SK-N-SH treated with all-trans-retinoic acid at 6 μM for 48 hours (cell line): ENCODE results near the gene UBE2Z.

Experiments
- ATAC-seq: fragments of 200-7000 bp; cut with Tn5 transposase; 3 replicates; pipeline ENCODE4 v1.9.1; 2020; ENCODE audit warnings: mild to moderate bottlenecking, moderate library complexity
- ARNTL ChIP-seq: fragments of 450-650 bp; formaldehyde crosslinking; IDR thresholded peaks from 2 replicates; pipeline ENCODE4 v1.5.0; 2020; ENCODE audit warnings: low read depth, mild to moderate bottlenecking, moderate library complexity, borderline replicate concordance
- BACH2 ChIP-seq: fragments of 250-450 bp; sonication (Bioruptor Pico); IDR thresholded peaks from 2 replicates; pipeline ENCODE4 v1.9.0; 2021; ENCODE audit warnings: mild to moderate bottlenecking, borderline replicate concordance
- CREB5 ChIP-seq: fragments of 250-450 bp; sonication (Bioruptor Pico); IDR thresholded peaks from 2 replicates; pipeline ENCODE4 v1.5.1; 2020; ENCODE audit warnings: low read depth, mild to moderate bottlenecking, moderate library complexity
- CSDC2 ChIP-seq: fragments of 250-450 bp; sonication (Bioruptor Pico); IDR thresholded peaks from 2 replicates; pipeline ENCODE4 v1.5.0; 2020; ENCODE audit warnings: mild to moderate bottlenecking, moderate library complexity
- CSRNP3 ChIP-seq: fragments of 250-450 bp; sonication (Bioruptor Pico); IDR thresholded peaks from 2 replicates; pipeline ENCODE4 v1.5.1; 2021; ENCODE audit warnings: mild to moderate bottlenecking, moderate library complexity
- ESRRG ChIP-seq: fragments of 250-450 bp; sonication (Bioruptor Pico); IDR thresholded peaks from 2 replicates; pipeline ENCODE4 v1.6.1; 2021; ENCODE audit warnings: mild to moderate bottlenecking
- GLIS3 ChIP-seq: fragments of 250-450 bp; sonication (Bioruptor Pico); IDR thresholded peaks from 2 replicates; pipeline ENCODE4 v1.5.0; 2020; ENCODE audit warnings: mild to moderate bottlenecking, moderate library complexity
- OSR1 ChIP-seq: fragments of 250-450 bp; sonication (Bioruptor Pico); IDR thresholded peaks from 2 replicates; pipeline ENCODE4 v1.8.0; 2022; ENCODE audit warnings: moderate library complexity, mild to moderate bottlenecking, inconsistent platforms
- PATZ1 ChIP-seq: fragments of 250-450 bp; sonication (Bioruptor Pico); IDR thresholded peaks from 2 replicates; pipeline ENCODE4 v1.8.0; 2020; ENCODE audit warnings: mild to moderate bottlenecking, moderate library complexity, borderline replicate concordance
- POU6F1 ChIP-seq: fragments of 250-450 bp; sonication (Bioruptor Pico); IDR thresholded peaks from 2 replicates; pipeline ENCODE4 v1.8.0; 2021; ENCODE audit warnings: low read depth, mild to moderate bottlenecking, moderate library complexity, borderline replicate concordance
- PPARA ChIP-seq: fragments of 250-450 bp; sonication (Bioruptor Pico); IDR thresholded peaks from 2 replicates; pipeline ENCODE4 v1.5.0; 2020; ENCODE audit warnings: mild to moderate bottlenecking, borderline replicate concordance
- RARB ChIP-seq: fragments of 250-450 bp; sonication (Bioruptor Pico); IDR thresholded peaks from 2 replicates; pipeline ENCODE4 v1.8.0; 2021; ENCODE audit warnings: mild to moderate bottlenecking, moderate library complexity
- TCF4 ChIP-seq: fragments of 250-450 bp; sonication (Bioruptor Pico); IDR thresholded peaks from 2 replicates; pipeline ENCODE4 v1.8.0; 2021; ENCODE audit warnings: mild to moderate bottlenecking, moderate library complexity, borderline replicate concordance
- TOX ChIP-seq: fragments of 250-450 bp; sonication (Bioruptor Pico); IDR thresholded peaks from 2 replicates; pipeline ENCODE4 v1.8.0; 2021; ENCODE audit warnings: mild to moderate bottlenecking, moderate library complexity, borderline replicate concordance
- TSHZ2 ChIP-seq: fragments of 250-450 bp; sonication (Bioruptor Pico); IDR thresholded peaks from 2 replicates; pipeline ENCODE4 v1.5.0; 2020; ENCODE audit warnings: mild to moderate bottlenecking, moderate library complexity
- ZC3H10 ChIP-seq: fragments of 250-450 bp; sonication (Bioruptor Pico); IDR thresholded peaks from 2 replicates; pipeline ENCODE4 v1.5.1; 2021; ENCODE audit warnings: mild to moderate bottlenecking, moderate library complexity
- ZFP30 ChIP-seq: fragments of 450-650 bp; formaldehyde crosslinking; IDR thresholded peaks from 2 replicates; pipeline ENCODE4 v1.5.0; 2022; ENCODE audit warnings: mild to moderate bottlenecking, moderate library complexity
- ZNF565 ChIP-seq: fragments of 450-650 bp; formaldehyde crosslinking; conservative IDR thresholded peaks from 2 replicates; pipeline ENCODE4 v1.5.0; 2020; ENCODE audit warnings: low read depth, mild to moderate bottlenecking, moderate library complexity
- ZNF70 ChIP-seq: fragments of 450-650 bp; formaldehyde crosslinking; IDR thresholded peaks from 2 replicates; pipeline ENCODE4 v1.5.0; 2020; ENCODE audit warnings: mild to moderate bottlenecking, moderate library complexity
- ZNF8 ChIP-seq: fragments of 450-650 bp; formaldehyde crosslinking; IDR thresholded peaks from 2 replicates; pipeline ENCODE4 v1.5.0; 2020; ENCODE audit warnings: mild to moderate bottlenecking, moderate library complexity

UBE2Z gene

GRCh38 chr17:48927978-48928745, 20.0 kb downstream of the UBE2Z start:
- TF ChIP-seq GLIS3 (CRISPR knock-in tag) = no peak
- TF ChIP-seq ZNF8 (CRISPR knock-in tag) = no peak
- TF ChIP-seq, all 23 proteins: peak for 0
- ATAC-seq = 0 out of 3 replicates have a peak, but pooled peaks have one; percentile 2

- ATAC-seq = no peak; the same call in 2 of the 3 replicates
- no peak for TF ChIP-seq ZNF70 (CRISPR knock-in tag)
- TF ChIP-seq BACH2 = no peak
- no peak for TF ChIP-seq ARNTL
- no peak for TF ChIP-seq ZNF8 (CRISPR knock-in tag)
- no peak for TF ChIP-seq TOX (CRISPR knock-in tag)
- TF ChIP-seq PATZ1 (CRISPR knock-in tag) = no peak; the same call in 1 of the 2 replicates
- TF ChIP-seq RARB = no peak
- no peak for TF ChIP-seq OSR1 (CRISPR knock-in tag)
- no peak for TF ChIP-seq CREB5
- no peak for TF ChIP-seq ZFP30 (CRISPR knock-in tag)
- no peak for TF ChIP-seq ZNF565
- TF ChIP-seq CSRNP3 = no peak
- TF ChIP-seq, all 23 proteins: peak for 0
Measured at GRCh38 chr17:48928876-48929811, 20.9 kb downstream of the UBE2Z start.

GRCh38 chr17:48929812-48930165, 21.6 kb downstream of the UBE2Z start:
- ATAC-seq = no peak; the same call in 1 of the 3 replicates
- TF ChIP-seq TOX (CRISPR knock-in tag) = no peak
- no peak for TF ChIP-seq ZNF565
- no peak for TF ChIP-seq ARNTL
- TF ChIP-seq TCF4 = no peak
- TF ChIP-seq OSR1 (CRISPR knock-in tag) = no peak
- TF ChIP-seq GLIS3 (CRISPR knock-in tag) = no peak
- no peak for TF ChIP-seq CREB5
- no peak for TF ChIP-seq ESRRG (CRISPR knock-in tag)
- no peak for TF ChIP-seq ZC3H10
- no peak for TF ChIP-seq POU6F1 (CRISPR knock-in tag)
- TF ChIP-seq, all 23 proteins: peak for 0

GRCh38 chr17:48930435-48930873, 22.2 kb downstream of the UBE2Z start:
- ATAC-seq = peak; percentile 4; the same call in 2 of the 3 replicates
- TF ChIP-seq TCF4 (no peak), TSHZ2 (CRISPR knock-in tag) (no peak), PPARA (no peak), RARB (no peak), ZC3H10 (no peak), ZNF8 (CRISPR knock-in tag) (no peak), GLIS3 (CRISPR knock-in tag) (no peak), OSR1 (CRISPR knock-in tag) (no peak), CSDC2 (CRISPR knock-in tag) (no peak), PATZ1 (CRISPR knock-in tag) (no peak)
